K562 (cell line): ENCODE measurements around the gene MELK. TPM values are rescaled to one million over a fixed set of nuclear protein-coding genes. Genes with fewer than 3 reads are reported as not detected.

ENCODE experiments used
- ATAC-seq: fragments of 200-7000 bp; cut with Tn5 transposase; 3 replicates; pipeline ENCODE4 v1.9.1; 2020; ENCODE audit warnings: moderate library complexity
- BruUV-seq: library from RNA; stranded (reverse); fragments of 400-500 nt; replicated peaks from 2 replicates; lab custom pipeline; 2021; lab: Mats Ljungman, UMichigan
- CTCF ChIA-PET: fragments of 300-600 bp; formaldehyde crosslinking; extraction: SDS; loops from one replicate; lab custom pipeline; 2021; ENCODE audit warnings: low intra/inter-chr PET ratio; lab: Yijun Ruan, JAX
- POLR2A ChIA-PET: fragments of 300-600, 350-650 bp; sonication (Branson Sonifier 250); formaldehyde crosslinking; extraction: SDS; loops from one replicate; lab custom pipeline; 2021; ENCODE audit warnings: antibody characterized with exemption, inconsistent platforms; lab: Yijun Ruan, JAX
- DNase-seq, 4 experiments: peaks; one replicate each; pipeline versions ENCODE4 v3.0.0 to v3.0.0-alpha.2; 2011 to 2018; ENCODE audit warnings: low spot score in 3 of 4, mixed read lengths in 3 of 4; ENCODE audit errors: extremely low read depth in 1 of 4
- FAIRE-seq: peaks from 2 replicates; lab custom pipeline; 2011; peaks lifted over from hg19 to GRCh38; lab: Jason Lieb, UNC
- H2AFZ ChIP-seq: 2 replicates; pipeline ENCODE4 v1.6.0; 2011; ENCODE audit warnings: low read depth, low read length, control low read depth, inconsistent platforms
- H3K27ac ChIP-seq: fragments of 200-600 bp; 3 replicates; pipeline ENCODE4 v1.8.0; 2011; ENCODE audit warnings: low read depth, mild to moderate bottlenecking, control low read depth, inconsistent platforms, low read length, moderate library complexity, mixed read lengths; ENCODE audit errors: extremely low read depth
- H3K27me3 ChIP-seq, 2 experiments: fragments of 300-600 bp in 1 of 2; 2 replicates in 1 of 2; 3 replicates in 1 of 2; pipeline versions ENCODE4 v1.6.0 to v1.8.0; 2011; ENCODE audit warnings: inconsistent platforms in 2 of 2, low read length in 2 of 2, mild to moderate bottlenecking in 1 of 2, mixed read lengths in 1 of 2, moderate library complexity in 1 of 2; ENCODE audit not compliant: control insufficient read depth in 2 of 2, insufficient read depth in 2 of 2
- H3K36me3 ChIP-seq: fragments of 300-600 bp; 3 replicates; pipeline ENCODE4 v1.8.0; 2011; ENCODE audit warnings: mild to moderate bottlenecking, low read length, inconsistent platforms; ENCODE audit not compliant: control insufficient read depth, insufficient read depth
- H3K4me1 ChIP-seq, 2 experiments: fragments of 200-600 bp in 1 of 2; replicated peaks in 1 of 2; 2 replicates in 1 of 2; 3 replicates in 1 of 2; pipeline versions ENCODE4 v1.5.1 to v1.8.0; 2011; ENCODE audit warnings: inconsistent platforms in 2 of 2, low read length in 2 of 2, mild to moderate bottlenecking in 1 of 2, mixed read lengths in 1 of 2, moderate library complexity in 1 of 2; ENCODE audit not compliant: control insufficient read depth in 2 of 2, insufficient read depth in 2 of 2
- H3K4me2 ChIP-seq: 2 replicates; pipeline ENCODE4 v1.6.1; 2011; ENCODE audit warnings: low read length, control low read depth, inconsistent platforms, mixed read lengths; ENCODE audit not compliant: insufficient read depth
- H3K4me3 ChIP-seq: fragments of 200-600 bp; sonication (generic), shearing (Covaris generic); 2 replicates; pipeline ENCODE4 v1.5.1; 2016; ENCODE audit warnings: control low read depth, inconsistent platforms
- H3K79me2 ChIP-seq: fragments of 200-600 bp; 3 replicates; pipeline ENCODE4 v1.8.0; 2011; ENCODE audit warnings: low read length, inconsistent platforms; ENCODE audit not compliant: control insufficient read depth, insufficient read depth
- H3K9ac ChIP-seq, 2 experiments: 2 replicates each; pipeline versions ENCODE4 v1.6.0 to v1.6.1; 2011; ENCODE audit warnings: low read depth in 2 of 2, low read length in 2 of 2, control low read depth in 1 of 2, inconsistent platforms in 1 of 2, mild to moderate bottlenecking in 1 of 2, mixed read lengths in 1 of 2; ENCODE audit not compliant: insufficient read depth in 1 of 2
- H3K9me1 ChIP-seq: one replicate; pipeline ENCODE4 v1.6.0; 2011; ENCODE audit warnings: inconsistent platforms, mild to moderate bottlenecking, low read length, moderate library complexity; ENCODE audit not compliant: control insufficient read depth, insufficient read depth
- H3K9me3 ChIP-seq: replicated peaks from 2 replicates; pipeline ENCODE4 v1.5.1; 2011; ENCODE audit warnings: low read depth, low read length, inconsistent platforms; ENCODE audit not compliant: control insufficient read depth, insufficient read depth
- H4K20me1 ChIP-seq: replicated peaks from 2 replicates; pipeline ENCODE4 v1.6.1; 2011; ENCODE audit warnings: low read length, inconsistent platforms, mixed read lengths; ENCODE audit not compliant: control insufficient read depth, insufficient read depth
- CEBPG ChIP-seq, 3 experiments: fragments of 200-800 bp in 1 of 3; sonication (Bioruptor generic) in 1 of 3; sonication (generic) in 1 of 3; formaldehyde crosslinking in 1 of 3; IDR thresholded peaks in 2 of 3; conservative IDR thresholded peaks in 1 of 3; 2 replicates each; pipeline versions ENCODE4 v1.6.1 to v1.8.0; 2016 to 2022; ENCODE audit warnings: missing compliant biosample characterization in 2 of 3, missing genetic modification characterization in 2 of 3, mild to moderate bottlenecking in 1 of 3, missing genetic modification reagents in 1 of 3
- ERF ChIP-seq: fragments of 450-650 bp; formaldehyde crosslinking; IDR thresholded peaks from 2 replicates; pipeline ENCODE4 v1.4.0; 2020; ENCODE audit warnings: mild to moderate bottlenecking, mixed read lengths
- ETS2 ChIP-seq: IDR thresholded peaks from 2 replicates; pipeline ENCODE4 v1.6.1; 2016; ENCODE audit warnings: borderline replicate concordance, missing genetic modification characterization, mild to moderate bottlenecking, moderate library complexity, missing compliant biosample characterization; ENCODE audit not compliant: poor library complexity, severe bottlenecking
- MTA3 ChIP-seq: fragments of 450-650 bp; formaldehyde crosslinking; IDR thresholded peaks from 2 replicates; pipeline ENCODE4 v1.6.1; 2017; ENCODE audit warnings: mild to moderate bottlenecking, borderline replicate concordance
- NR2F6 ChIP-seq: fragments of 450-650 bp; formaldehyde crosslinking; IDR thresholded peaks from 2 replicates; pipeline ENCODE4 v1.4.0; 2020; ENCODE audit warnings: mild to moderate bottlenecking
- TEAD2 ChIP-seq: fragments of 450-650 bp; IDR thresholded peaks from 2 replicates; pipeline ENCODE4 v1.6.1; 2016; ENCODE audit warnings: missing genetic modification characterization, control low read depth, missing compliant biosample characterization
- WGBS: fragments of 100-300 bp; shearing (Covaris generic); methylation state at CpG from one replicate; pipeline ENCODE4 v1.1.6; 2016; ENCODE audit warnings: low coverage, mixed read lengths; ENCODE audit not compliant: insufficient coverage; ENCODE audit errors: missing lambda C conversion rate; 5-methylcytosine and 5-hydroxymethylcytosine counted together
- in situ Hi-C: fragments of 300-500 bp; cut with MboI; formaldehyde crosslinking; loops from 4 replicates; pipeline ENCODE4 v1.15.0; 2018; ENCODE audit warnings: inconsistent platforms, mixed read lengths
- intact Hi-C: fragments of 100-400 bp; cut with micrococcal nuclease; formaldehyde crosslinking; loops from 2 replicates; pipeline ENCODE4 v1.14.2; 2022
- polyA plus RNA-seq, 8 experiments: library from polyadenylated mRNA; depleted of rRNA in 4 of 8; stranded (reverse) in 5 of 8; unstranded in 3 of 8; fragments of >200 nt; fragmentation: Nextera tagmentation in 2 of 8; fragmentation: Illumina TruSeq in 1 of 8; extraction: Ambion mirVana in 2 of 8; extraction: Trizol in 1 of 8; gene quantifications; 2 replicates each; pipeline versions ENCODE4 v1.2.1 to v1.2.3, GENCODE V29; 2011 to 2014; ENCODE audit warnings: inconsistent platforms in 1 of 8, missing spikeins in 1 of 8
- total RNA-seq, 7 experiments: library from RNA; depleted of rRNA in 6 of 7; stranded (reverse); fragments of >200 nt in 6 of 7; fragmentation: Illumina TruSeq in 2 of 7; extraction: Trizol in 2 of 7; gene quantifications; 2 replicates each; pipeline versions ENCODE4 v1.2.1 to v1.2.3, GENCODE V29; 2011 to 2021; ENCODE audit warnings: low replicate concordance in 1 of 7
- TF ChIP-seq, protein P1 (sequence below): fragments of 250-450 bp; sonication (Bioruptor Pico); IDR thresholded peaks from 2 replicates; pipeline ENCODE4 v1.5.0; 2021

Gene MELK
- total and polyA plus RNA-seq, 9 of the 15 experiments (the other 6 are each of a cell fraction or from before 2014, with no cell fraction given), result 33.3 to 57.3 (median 43.8) TPM

DNA sequence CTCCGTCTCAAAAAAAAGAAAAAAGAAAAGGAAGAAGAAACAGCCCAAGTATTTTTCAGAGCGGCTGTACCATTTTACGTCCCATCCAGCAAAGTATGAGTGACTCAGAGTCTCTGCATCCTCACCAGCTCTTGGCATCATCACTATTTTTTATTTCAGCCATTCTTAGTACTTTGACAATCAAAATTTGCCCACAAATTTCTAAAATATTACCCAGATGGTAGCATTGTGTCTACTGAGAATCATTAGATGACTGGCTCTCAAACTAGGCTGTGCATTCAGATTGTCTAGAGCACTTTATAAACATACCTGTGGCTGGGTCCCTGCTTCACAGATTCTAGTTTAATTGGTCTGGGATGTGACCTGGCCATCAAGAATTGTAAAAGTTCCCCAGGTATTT is 21.6 kb upstream of the MELK start:
- in situ Hi-C loops, result loop anchor here (5.0 kb wide), 1 partner anchor 144 kb away; no protein-coding TSS in a partner anchor
- no TSS peak for BruUV-seq
- DNase-seq (no peak), FAIRE-seq (no peak), ATAC-seq (no peak)
- Histone ChIP-seq H3K9ac (no peak overlapping the region), H3K4me1 (no peaks in the 10 kb centered on the region; a peak in 2 of 5 replicates), H3K4me3 (no peak overlapping the region), H3K27me3 (no peaks in the 10 kb centered on the region), H3K9me3 (no peaks in the 10 kb centered on the region), H4K20me1 (no peaks in the 10 kb centered on the region), H3K36me3 (no peaks in the 10 kb centered on the region), H3K9me1 (no peaks in the 10 kb centered on the region), H2AFZ (no peak overlapping the region), H3K27ac (no peak overlapping the region), H3K4me2 (no peak overlapping the region), H3K79me2 (no peaks in the 10 kb centered on the region)
- WGBS, result 87% methylated on average over 3 of the region's 3 CpGs
- TF ChIP-seq ERF (CRISPR knock-in tag) (no peak), TEAD2 (tag) (no peak), NR2F6 (CRISPR knock-in tag) (no peak), CEBPG (CRISPR knock-in tag; IDR thresholded peaks at IDR 0.05) (no peak), CEBPG (tag; conservative IDR thresholded peaks at IDR 0.05 in 1 of 2, IDR thresholded peaks at IDR 0.05 in 1 of 2) (no peak), MTA3 (no peak), ETS2 (tag) (no peak)
- TF ChIP-seq, protein P1, sequence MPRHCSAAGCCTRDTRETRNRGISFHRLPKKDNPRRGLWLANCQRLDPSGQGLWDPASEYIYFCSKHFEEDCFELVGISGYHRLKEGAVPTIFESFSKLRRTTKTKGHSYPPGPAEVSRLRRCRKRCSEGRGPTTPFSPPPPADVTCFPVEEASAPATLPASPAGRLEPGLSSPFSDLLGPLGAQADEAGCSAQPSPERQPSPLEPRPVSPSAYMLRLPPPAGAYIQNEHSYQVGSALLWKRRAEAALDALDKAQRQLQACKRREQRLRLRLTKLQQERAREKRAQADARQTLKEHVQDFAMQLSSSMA (CRISPR knock-in tag), result no peak
- CTCF ChIA-PET, result no interaction called here
- intact Hi-C loops, result no loop called here
- POLR2A ChIA-PET, result no interaction called here
